ENCODE data around the gene SAE1.
A peak's percentile ranks its signal among the peaks of the same experiment; 100 is the strongest.

Gene SAE1

GRCh38 chr19:47161876-47162489 lies 31.3 kb downstream of the SAE1 start:
- ATAC-seq: no peak
- no peak for DNase-seq

DNA sequence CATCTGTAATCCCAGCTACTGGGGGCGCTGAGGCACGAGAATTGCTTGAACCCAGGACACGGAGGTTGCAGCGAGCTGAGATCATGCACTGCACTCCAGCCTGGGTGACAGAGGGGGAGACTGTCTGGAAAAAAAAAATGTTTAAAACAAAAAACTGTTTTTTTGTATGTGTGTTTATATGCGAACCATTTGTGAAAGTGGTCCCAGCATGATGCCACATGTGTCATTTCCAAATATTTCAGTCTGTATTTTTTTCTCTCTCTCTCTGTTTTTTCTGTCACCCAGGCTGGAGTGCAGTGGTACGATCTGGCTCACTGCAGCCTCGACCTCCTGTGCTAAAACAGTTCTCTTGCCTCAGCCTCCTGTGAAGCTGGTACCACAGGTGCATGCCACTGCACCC lies 37.4 kb downstream of the SAE1 start:
- DNase-seq: no peak
- ATAC-seq: no peak

GRCh38 chr19:47172666-47173455 lies 42.2 kb downstream of the SAE1 start:
- DNase-seq: no peak
- ATAC-seq: no peak

DNA sequence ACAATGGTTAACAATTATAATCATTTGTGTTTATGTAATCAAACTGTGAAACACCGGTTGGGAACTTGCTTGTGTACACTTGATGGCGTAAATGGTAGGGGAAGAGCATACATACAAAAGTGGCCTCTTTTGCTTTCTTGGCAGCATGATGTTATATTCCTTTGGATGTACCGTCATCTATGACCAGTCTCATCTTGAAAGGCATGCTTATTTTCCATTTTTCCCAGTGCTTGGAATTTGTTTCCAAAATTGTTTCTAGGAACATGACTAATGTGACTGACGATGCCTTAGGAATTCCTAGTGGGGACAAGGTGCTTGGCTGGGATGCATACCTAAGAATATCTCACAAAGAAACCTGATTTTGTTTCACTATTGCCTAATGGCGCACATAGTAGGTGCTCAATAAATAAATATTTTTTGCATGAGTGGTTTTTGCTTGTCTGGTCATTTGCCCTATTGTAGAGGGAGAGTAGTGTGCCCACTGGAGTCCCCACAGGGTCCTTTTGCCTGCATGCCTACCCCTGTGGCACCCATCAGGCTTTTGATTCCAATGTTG lies 45.5 kb downstream of the SAE1 start:
- ATAC-seq (no peak), DNase-seq (no peak)

DNA sequence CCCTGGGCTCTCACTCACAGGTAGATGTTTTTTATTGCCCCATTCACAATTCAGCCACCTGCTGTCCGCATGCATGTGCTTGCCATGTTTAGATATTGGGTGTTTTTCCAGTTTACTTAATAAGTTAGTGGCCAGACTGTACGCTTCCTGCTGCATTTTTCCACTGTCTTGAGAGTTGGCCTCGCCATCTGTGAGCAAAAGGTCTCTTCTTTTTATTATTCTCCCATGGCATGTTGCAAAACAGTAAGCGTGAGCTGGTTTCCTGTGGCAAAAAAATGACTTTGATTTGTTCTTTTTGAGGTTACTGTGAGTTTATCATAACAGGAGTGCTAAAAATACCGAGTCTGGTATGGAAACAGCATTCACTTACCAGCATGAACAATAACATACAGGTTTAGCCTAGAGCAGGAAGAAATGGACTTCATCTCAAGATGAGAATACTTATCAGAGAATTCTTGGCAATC lies 46.0 kb downstream of the SAE1 start:
- ATAC-seq (peak; percentile 84), DNase-seq (no peak)

DNA sequence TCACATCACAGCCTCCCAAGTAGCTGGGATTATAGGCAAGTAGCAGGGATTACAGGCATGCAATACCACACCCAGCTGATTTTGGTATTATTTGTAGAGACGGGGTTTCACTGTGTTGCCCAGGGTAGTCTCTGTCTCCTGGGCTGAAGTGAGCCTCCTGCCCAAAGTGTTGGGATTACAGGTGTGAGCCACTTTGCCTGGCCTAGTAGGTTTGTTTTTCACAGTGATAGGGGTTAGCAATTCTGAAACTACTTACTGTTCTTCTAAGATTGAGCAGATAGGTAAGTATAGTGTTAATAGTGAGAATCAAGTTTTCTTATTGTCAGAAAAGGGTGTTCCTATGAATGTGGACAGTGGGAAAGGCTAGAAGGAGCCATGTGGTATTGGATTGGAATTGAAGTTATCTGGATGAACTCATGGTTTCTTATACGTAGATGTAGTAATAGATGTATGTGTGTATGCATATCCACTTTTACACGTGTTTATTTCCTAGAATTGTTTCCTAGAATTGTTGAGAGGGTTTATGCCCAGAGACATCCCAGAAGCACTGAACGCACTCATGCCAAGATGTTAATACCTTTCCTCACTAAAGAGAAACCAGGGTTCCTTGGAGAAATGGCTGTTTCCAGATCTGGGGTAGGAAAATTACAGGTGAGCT lies 49.1 kb downstream of the SAE1 start:
- ATAC-seq (no peak), DNase-seq (no peak)

GRCh38 chr19:47183601-47184000 lies 53.0 kb downstream of the SAE1 start:
- DNase-seq (no peak), ATAC-seq (no peak)

GRCh38 chr19:47186446-47187334 lies 56.1 kb downstream of the SAE1 start:
- DNase-seq: peak; percentile 80
- peak; percentile 81 for ATAC-seq

- ATAC-seq (no peak), DNase-seq (no peak)
Measured at GRCh38 chr19:47187335-47187655, 56.7 kb downstream of the SAE1 start.

DNA sequence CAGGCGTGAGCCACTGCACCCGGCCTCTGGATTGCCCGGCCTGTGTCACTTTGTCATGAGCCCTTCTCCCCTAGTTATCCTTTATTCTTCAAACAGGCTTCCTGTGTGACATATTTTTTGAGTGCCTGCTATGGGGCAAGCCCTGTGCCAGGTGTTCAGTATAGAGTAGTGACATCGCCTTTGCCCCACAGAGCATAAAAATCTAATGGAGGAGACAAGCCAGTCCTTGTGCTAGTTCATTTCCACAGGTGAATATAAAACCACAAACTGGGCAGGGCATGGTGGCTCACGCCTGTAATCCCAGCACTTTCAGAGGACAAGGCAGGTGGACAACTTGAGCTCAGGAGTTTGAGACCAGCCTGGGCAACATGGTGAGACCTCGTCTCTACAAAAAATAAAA lies 57.2 kb downstream of the SAE1 start:
- no peak for ATAC-seq
- DNase-seq: no peak

GRCh38 chr19:47188507-47189033 lies 57.9 kb downstream of the SAE1 start:
- no peak for ATAC-seq
- no peak for DNase-seq

- peak; percentile 65 for DNase-seq
- ATAC-seq: peak; percentile 62
Measured at GRCh38 chr19:47190167-47190727, 59.6 kb downstream of the SAE1 start.

GRCh38 chr19:47195434-47195833 lies 64.8 kb downstream of the SAE1 start:
- DNase-seq: no peak

GRCh38 chr19:47197141-47197540 lies 66.5 kb downstream of the SAE1 start:
- no peak for ATAC-seq

More at GRCh38 chr19:47195434-47195833, 64.8 kb downstream of the SAE1 start:
- ATAC-seq: no peak

GRCh38 chr19:47200530-47200929 lies 69.9 kb downstream of the SAE1 start:
- no peak for DNase-seq
- ATAC-seq: no peak

More at GRCh38 chr19:47197141-47197540, 66.5 kb downstream of the SAE1 start:
- no peak for DNase-seq

- DNase-seq (no peak), ATAC-seq (no peak)
Measured at GRCh38 chr19:47203254-47203653, 72.6 kb downstream of the SAE1 start.

- DNase-seq (no peak), ATAC-seq (no peak)
Measured at GRCh38 chr19:47209319-47210179, 78.9 kb downstream of the SAE1 start.

- DNase-seq: no peak
- ATAC-seq: no peak
Measured at GRCh38 chr19:47210180-47210490, 79.5 kb downstream of the SAE1 start.

DNA sequence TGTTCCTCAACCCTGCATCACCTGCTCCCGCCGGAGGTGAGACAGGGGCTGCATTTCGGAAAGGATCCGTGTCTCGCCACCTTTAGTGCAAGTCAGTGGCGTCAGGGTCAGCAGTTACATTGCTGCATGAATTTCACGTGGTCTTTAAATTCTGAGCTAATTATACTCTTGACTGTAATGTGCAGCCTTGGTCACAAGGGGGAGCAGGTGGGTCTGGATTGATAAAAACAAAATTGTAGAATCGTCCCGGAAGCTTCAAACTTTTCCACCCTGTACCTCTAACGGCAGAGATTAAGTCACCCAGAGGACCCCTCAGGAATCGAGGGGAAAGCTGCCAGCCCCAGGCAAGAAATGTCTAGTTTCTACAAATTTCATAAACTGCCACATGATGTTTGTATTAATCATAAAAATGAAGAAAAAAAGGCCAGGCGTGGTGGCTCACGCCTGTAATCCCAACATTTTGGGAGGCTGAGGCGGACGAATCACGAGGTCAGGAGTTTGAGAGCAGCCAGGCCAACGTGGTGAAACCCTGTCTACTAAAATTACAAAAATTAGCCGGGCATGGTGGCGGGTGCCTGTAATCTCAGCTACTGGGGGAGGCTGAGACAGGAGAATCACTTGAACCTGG lies 80.2 kb downstream of the SAE1 start:
- DNase-seq (peak; percentile 85), ATAC-seq (peak; percentile 65)

DNA sequence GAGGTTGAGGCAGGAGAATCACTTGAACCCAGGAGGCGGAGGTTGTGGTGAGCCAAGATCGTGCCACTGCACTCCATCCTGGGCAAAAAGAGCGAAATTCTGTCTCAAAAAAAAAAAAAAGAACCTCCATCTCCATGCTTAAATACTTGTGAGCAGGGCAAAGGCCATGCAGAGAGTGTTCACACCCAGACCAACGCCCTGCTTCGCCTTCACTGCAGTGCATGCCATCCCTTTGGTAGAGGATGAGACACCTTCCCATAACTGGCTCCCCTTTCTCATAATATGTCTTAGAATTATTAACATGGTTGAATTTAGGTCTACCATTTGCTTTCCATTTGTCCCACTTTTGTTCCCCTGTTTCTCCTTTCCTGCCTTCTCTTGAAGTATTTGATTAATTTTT lies 84.9 kb downstream of the SAE1 start:
- DNase-seq: no peak
- no peak for ATAC-seq
